ENCODE measurements around the gene C20orf141.
"Not testable (repeated sequence)": the region's sequence is repeated elsewhere in the genome, so short reads cannot be mapped to it uniquely, and the experiment has no call there.

Gene C20orf141

GRCh38 chr20:2799688-2800520 lies 14.9 kb upstream of the C20orf141 start:
- DNase-seq = no peak

GRCh38 chr20:2800521-2801285 lies 14.1 kb upstream of the C20orf141 start, which contains the start of gene CPXM1:
Gene CPXM1, minus strand, starts transcription at chr20:2800627. Its CDS starts 55 bp downstream, at chr20:2800572.
- no peak for DNase-seq

GRCh38 chr20:2801286-2801728 lies 13.5 kb upstream of the C20orf141 start:
- DNase-seq = no peak

GRCh38 chr20:2804041-2804828 lies 10.6 kb upstream of the C20orf141 start:
- DNase-seq = no peak

- no peak for DNase-seq
Observed at GRCh38 chr20:2804852-2805688, 9.7 kb upstream of the C20orf141 start.

GRCh38 chr20:2805689-2806350 lies 9.0 kb upstream of the C20orf141 start:
- DNase-seq = no peak

GRCh38 chr20:2806351-2806701 lies 8.5 kb upstream of the C20orf141 start:
- DNase-seq = no peak

GRCh38 chr20:2807019-2807418 lies 7.8 kb upstream of the C20orf141 start:
- no peak for DNase-seq

GRCh38 chr20:2807929-2808328 lies 6.9 kb upstream of the C20orf141 start:
- not testable (repeated sequence) for DNase-seq

- DNase-seq = no peak
Observed at GRCh38 chr20:2809690-2810089, 5.1 kb upstream of the C20orf141 start.

- no peak for DNase-seq
Observed at GRCh38 chr20:2812189-2812588, 2.6 kb upstream of the C20orf141 start.

- DNase-seq = no peak
Observed at GRCh38 chr20:2814076-2814475, 711 bp upstream of the C20orf141 start.

- no peak for DNase-seq
Observed at GRCh38 chr20:2815242-2815900, 584 bp downstream of the C20orf141 start.

GRCh38 chr20:2816030-2816582 lies 1.3 kb downstream of the C20orf141 start, which contains the start of gene TMEM239:
Gene TMEM239, plus strand, starts transcription at chr20:2816364. Its CDS starts 191 bp downstream, at chr20:2816555.
- no peak for DNase-seq

GRCh38 chr20:2816583-2817340 lies 2.0 kb downstream of the C20orf141 start:
- DNase-seq = no peak

GRCh38 chr20:2817341-2817726 lies 2.5 kb downstream of the C20orf141 start:
- no peak for DNase-seq

- no peak for DNase-seq
Observed at GRCh38 chr20:2817891-2818595, 3.3 kb downstream of the C20orf141 start.

- no peak for DNase-seq
Observed at GRCh38 chr20:2820084-2820895, 5.5 kb downstream of the C20orf141 start.
